H9 (cell line): ENCODE data around the gene NAMPT. TPM values are rescaled to one million over a fixed set of nuclear protein-coding genes. Genes with fewer than 3 reads are reported as not detected.

ENCODE experiments used
- DNase-seq: peaks from one replicate; pipeline ENCODE4 v3.0.0-alpha.2; 2017
- H2AFZ ChIP-seq: one replicate; pipeline ENCODE4 v1.6.1; 2013; ENCODE audit warnings: mild to moderate bottlenecking, low read length, control low read depth, moderate library complexity
- H2AK5ac ChIP-seq: 2 replicates; pipeline ENCODE4 v1.6.1; 2013; ENCODE audit warnings: low read length, control low read depth, mixed read lengths; ENCODE audit not compliant: insufficient read length
- H2BK120ac ChIP-seq: one replicate; pipeline ENCODE4 v1.6.1; 2013; ENCODE audit warnings: low read depth, mild to moderate bottlenecking, low read length, control low read depth, inconsistent platforms; ENCODE audit not compliant: poor library complexity, severe bottlenecking
- H2BK12ac ChIP-seq: 2 replicates; pipeline ENCODE4 v1.6.1; 2013; ENCODE audit warnings: low read length, control low read depth, mixed read lengths, low read depth; ENCODE audit not compliant: insufficient read length
- H2BK15ac ChIP-seq: 2 replicates; pipeline ENCODE4 v1.6.1; 2013; ENCODE audit warnings: low read depth, low read length, control low read depth
- H2BK20ac ChIP-seq: one replicate; pipeline ENCODE4 v1.6.1; 2013; ENCODE audit warnings: low read depth, mild to moderate bottlenecking, low read length, control low read depth, inconsistent platforms; ENCODE audit not compliant: poor library complexity, severe bottlenecking
- H2BK5ac ChIP-seq: 2 replicates; pipeline ENCODE4 v1.6.1; 2013; ENCODE audit warnings: low read length, control low read depth, mixed read lengths; ENCODE audit not compliant: insufficient read length
- H3K14ac ChIP-seq: 2 replicates; pipeline ENCODE4 v1.6.1; 2013; ENCODE audit warnings: low read length, control low read depth; ENCODE audit not compliant: insufficient read depth
- H3K18ac ChIP-seq: 2 replicates; pipeline ENCODE4 v1.6.1; 2013; ENCODE audit warnings: low read depth, mild to moderate bottlenecking, mixed read lengths, low read length, control low read depth; ENCODE audit not compliant: insufficient read length
- H3K23ac ChIP-seq: 2 replicates; pipeline ENCODE4 v1.6.1; 2013; ENCODE audit warnings: low read length, control low read depth, mixed read lengths, low read depth; ENCODE audit not compliant: insufficient read length
- H3K23me2 ChIP-seq: 2 replicates; pipeline ENCODE4 v1.6.1; 2013; ENCODE audit warnings: low read depth, mild to moderate bottlenecking, mixed read lengths, low read length, control low read depth; ENCODE audit not compliant: insufficient read length, poor library complexity, severe bottlenecking
- H3K27ac ChIP-seq: 2 replicates; pipeline ENCODE4 v1.5.1; 2013; ENCODE audit warnings: low read length, control low read depth, mixed read lengths, low read depth; ENCODE audit not compliant: insufficient read length
- H3K27me3 ChIP-seq: 2 replicates; pipeline ENCODE4 v1.6.1; 2013; ENCODE audit warnings: low read length, control low read depth, inconsistent platforms; ENCODE audit not compliant: insufficient read depth
- H3K4ac ChIP-seq: 2 replicates; pipeline ENCODE4 v1.6.1; 2013; ENCODE audit warnings: low read depth, mild to moderate bottlenecking, control low read depth, inconsistent platforms, low read length, moderate library complexity
- H3K4me1 ChIP-seq: 2 replicates; pipeline ENCODE4 v1.6.1; 2013; ENCODE audit warnings: low read length, control low read depth, inconsistent platforms; ENCODE audit not compliant: insufficient read depth
- H3K4me2 ChIP-seq: 2 replicates; pipeline ENCODE4 v1.6.1; 2013; ENCODE audit warnings: low read length, control low read depth, mixed read lengths; ENCODE audit not compliant: insufficient read length, insufficient read depth
- H3K56ac ChIP-seq: 2 replicates; pipeline ENCODE4 v1.6.1; 2013; ENCODE audit warnings: low read depth, mild to moderate bottlenecking, mixed read lengths, low read length, control low read depth; ENCODE audit not compliant: insufficient read length
- H3K79me1 ChIP-seq: 2 replicates; pipeline ENCODE4 v1.6.1; 2013; ENCODE audit warnings: low read depth, mild to moderate bottlenecking, moderate library complexity, low read length, control low read depth, inconsistent platforms; ENCODE audit not compliant: insufficient read depth, poor library complexity, severe bottlenecking
- H3K79me2 ChIP-seq: 2 replicates; pipeline ENCODE4 v1.6.1; 2013; ENCODE audit warnings: low read length, control low read depth, inconsistent platforms; ENCODE audit not compliant: insufficient read depth
- H3K9ac ChIP-seq: 2 replicates; pipeline ENCODE4 v1.6.1; 2013; ENCODE audit warnings: low read length, control low read depth, mixed read lengths; ENCODE audit not compliant: insufficient read length; ENCODE audit errors: extremely low read depth
- H3K9me3 ChIP-seq: one replicate; pipeline ENCODE4 v1.6.1; 2013; ENCODE audit warnings: low read depth, low read length, inconsistent platforms; ENCODE audit not compliant: control insufficient read depth
- H3T11ph ChIP-seq: one replicate; pipeline ENCODE4 v1.6.1; 2013; ENCODE audit warnings: mild to moderate bottlenecking, low read length, control low read depth, inconsistent platforms
- H4K20me1 ChIP-seq: one replicate; pipeline ENCODE4 v1.6.1; 2013; ENCODE audit not compliant: control insufficient read depth, insufficient read length, insufficient read depth
- H4K5ac ChIP-seq: 2 replicates; pipeline ENCODE4 v1.6.1; 2013; ENCODE audit warnings: low read depth, mild to moderate bottlenecking, mixed read lengths, low read length, control low read depth; ENCODE audit not compliant: insufficient read length
- H4K8ac ChIP-seq: replicated peaks from 2 replicates; pipeline ENCODE4 v1.6.1; 2013; ENCODE audit warnings: low read length, control low read depth, mixed read lengths, low read depth; ENCODE audit not compliant: insufficient read length
- H4K91ac ChIP-seq: 2 replicates; pipeline ENCODE4 v1.6.1; 2013; ENCODE audit warnings: low read depth, mild to moderate bottlenecking, moderate library complexity, mixed read lengths, low read length, control low read depth; ENCODE audit not compliant: insufficient read length
- H3K27ac Mint-ChIP-seq, 3 experiments: 2 replicates in 2 of 3; 3 replicates in 1 of 3; pipeline ENCODE4 v1.8.0; 2020 to 2021; ENCODE audit warnings: mixed read lengths in 3 of 3, mild to moderate bottlenecking in 1 of 3, moderate library complexity in 1 of 3
- H3K27me3 Mint-ChIP-seq: 2 replicates; pipeline ENCODE4 v1.8.0; 2021; ENCODE audit warnings: low read depth, mild to moderate bottlenecking, moderate library complexity, mixed read lengths
- H3K36me3 Mint-ChIP-seq, 3 experiments: 2 replicates in 2 of 3; 3 replicates in 1 of 3; pipeline ENCODE4 v1.8.0; 2020 to 2021; ENCODE audit warnings: low read depth in 3 of 3, mixed read lengths in 3 of 3; ENCODE audit not compliant: insufficient read depth in 1 of 3
- H3K4me1 Mint-ChIP-seq, 2 experiments: 2 replicates each; pipeline ENCODE4 v1.8.0; 2020; ENCODE audit warnings: mixed read lengths in 2 of 2
- H3K4me3 Mint-ChIP-seq, 2 experiments: 2 replicates in 1 of 2; 3 replicates in 1 of 2; pipeline ENCODE4 v1.8.0; 2020 to 2021; ENCODE audit warnings: mild to moderate bottlenecking in 2 of 2, mixed read lengths in 2 of 2, moderate library complexity in 1 of 2
- H3K9me3 Mint-ChIP-seq, 2 experiments: 2 replicates in 1 of 2; 3 replicates in 1 of 2; pipeline ENCODE4 v1.8.0; 2020; ENCODE audit warnings: mild to moderate bottlenecking in 2 of 2, mixed read lengths in 2 of 2, moderate library complexity in 1 of 2
- WGBS: extraction: QIAGEN DNeasy Blood & Tissue Kit; methylation state at CpG from one replicate; pipeline ENCODE4 v1.1.7; 2013; ENCODE audit warnings: missing lambda C conversion rate, low lambda C conversion rate, mixed read lengths; ENCODE audit not compliant: insufficient read length; ENCODE audit errors: extremely low coverage; 5-methylcytosine and 5-hydroxymethylcytosine counted together
- total RNA-seq: library from RNA; stranded (reverse); gene quantifications from 2 replicates; pipeline ENCODE4 v1.2.1, GENCODE V29; 2021
- TF ChIP-seq, protein P1 (sequence below): fragments of 200-600 bp; sonication (generic); conservative IDR thresholded peaks from 3 replicates; pipeline ENCODE4 v1.8.0; 2021; ENCODE audit warnings: antibody characterized with exemption, mild to moderate bottlenecking

Gene NAMPT
- total RNA-seq, 1 experiment from 2014 or later, result 83.5 TPM

GRCh38 chr7:106329408-106329807, 44.6 kb upstream of the NAMPT start:
- Histone ChIP-seq H3K23me2 (no peaks in the 10 kb centered on the region), H3K9me3 (no peaks in the 10 kb centered on the region), H2BK20ac (no peak overlapping the region), H4K5ac (no peak overlapping the region), H2BK5ac (no peak overlapping the region), H3K4ac (no peak overlapping the region), H3K9ac (no peak overlapping the region), H3K23ac (no peak overlapping the region), H2AFZ (no peak overlapping the region), H2BK120ac (no peak overlapping the region), H2BK12ac (no peak overlapping the region), H2BK15ac (no peak overlapping the region), H2AK5ac (no peak overlapping the region), H4K20me1 (no peaks in the 10 kb centered on the region), H3K79me1 (no peaks in the 10 kb centered on the region), H3K4me1 (no peaks in the 10 kb centered on the region), H3K18ac (no peak overlapping the region), H4K8ac (no peak overlapping the region), H3K4me2 (no peak overlapping the region), H3K27ac (no peak overlapping the region), H3K79me2 (no peaks in the 10 kb centered on the region), H3T11ph (no peak overlapping the region), H3K56ac (no peak overlapping the region), H3K14ac (no peak overlapping the region), H4K91ac (no peak overlapping the region), H3K27me3 (no peaks in the 10 kb centered on the region)
- no peak for DNase-seq
- TF ChIP-seq, protein P1, sequence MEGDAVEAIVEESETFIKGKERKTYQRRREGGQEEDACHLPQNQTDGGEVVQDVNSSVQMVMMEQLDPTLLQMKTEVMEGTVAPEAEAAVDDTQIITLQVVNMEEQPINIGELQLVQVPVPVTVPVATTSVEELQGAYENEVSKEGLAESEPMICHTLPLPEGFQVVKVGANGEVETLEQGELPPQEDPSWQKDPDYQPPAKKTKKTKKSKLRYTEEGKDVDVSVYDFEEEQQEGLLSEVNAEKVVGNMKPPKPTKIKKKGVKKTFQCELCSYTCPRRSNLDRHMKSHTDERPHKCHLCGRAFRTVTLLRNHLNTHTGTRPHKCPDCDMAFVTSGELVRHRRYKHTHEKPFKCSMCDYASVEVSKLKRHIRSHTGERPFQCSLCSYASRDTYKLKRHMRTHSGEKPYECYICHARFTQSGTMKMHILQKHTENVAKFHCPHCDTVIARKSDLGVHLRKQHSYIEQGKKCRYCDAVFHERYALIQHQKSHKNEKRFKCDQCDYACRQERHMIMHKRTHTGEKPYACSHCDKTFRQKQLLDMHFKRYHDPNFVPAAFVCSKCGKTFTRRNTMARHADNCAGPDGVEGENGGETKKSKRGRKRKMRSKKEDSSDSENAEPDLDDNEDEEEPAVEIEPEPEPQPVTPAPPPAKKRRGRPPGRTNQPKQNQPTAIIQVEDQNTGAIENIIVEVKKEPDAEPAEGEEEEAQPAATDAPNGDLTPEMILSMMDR, result no peak
- no peaks in the 10 kb centered on the region for H3K36me3 Mint-ChIP-seq
- peaks cover 0 to 5% of the 10 kb centered on the region in 2 experiments; a peak in 1 of 4 replicates for H3K4me1 Mint-ChIP-seq
- H3K27ac Mint-ChIP-seq, result no peak overlapping the region
- WGBS, result no CpG with 5 or more reads among the region's 1 CpG
- no peaks in the 10 kb centered on the region; the same call in 1 of the 2 replicates for H3K27me3 Mint-ChIP-seq
- no peak overlapping the region for H3K4me3 Mint-ChIP-seq
- H3K9me3 Mint-ChIP-seq, result no peaks in the 10 kb centered on the region
